KG1 (cell line): ENCODE data around the gene THBS4.

Experiments used
- DNase-seq: peaks from one replicate; lab custom pipeline; 2025; lab: John Stamatoyannopoulos, UW

THBS4 gene

DNA sequence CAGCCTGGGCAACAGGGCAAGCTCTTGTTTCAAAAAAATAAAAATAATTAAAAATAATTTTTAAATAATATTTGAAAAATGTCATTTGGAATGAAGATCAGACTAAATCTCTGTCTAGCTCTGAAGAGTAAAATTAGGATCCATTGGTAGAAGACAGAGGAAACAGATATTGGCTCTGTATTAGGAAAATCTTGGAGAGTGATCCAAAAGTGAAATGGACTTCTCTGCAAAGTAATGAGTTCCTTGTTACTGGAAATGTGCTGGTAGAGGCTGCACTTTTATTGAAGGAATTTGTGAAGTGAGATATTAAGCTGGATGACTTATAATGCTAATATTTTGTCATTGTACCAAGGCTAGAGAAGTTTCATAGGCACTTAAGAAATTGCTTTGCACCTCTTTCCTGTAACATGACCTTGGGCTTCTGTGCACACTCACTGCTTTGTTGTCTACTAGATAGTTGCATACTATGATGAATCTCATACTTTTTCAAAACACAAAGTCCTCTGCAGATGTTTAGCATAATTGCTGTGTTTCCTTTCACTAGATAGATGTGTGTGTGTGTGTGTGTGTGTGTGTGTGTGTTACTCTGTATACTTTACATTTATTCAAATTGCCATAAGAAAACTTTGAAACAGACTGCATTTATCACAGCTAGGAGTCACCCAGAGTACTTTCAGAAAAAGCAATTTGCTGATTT lies 13.1 kb downstream of the THBS4 start:
- no peak for DNase-seq

GRCh38 chr5:80052464-80052863 lies 17.3 kb downstream of the THBS4 start:
- no peak for DNase-seq

- DNase-seq: no peak
These were observed 19.5 kb downstream of the THBS4 start for GRCh38 chr5:80054682-80055081.

DNA sequence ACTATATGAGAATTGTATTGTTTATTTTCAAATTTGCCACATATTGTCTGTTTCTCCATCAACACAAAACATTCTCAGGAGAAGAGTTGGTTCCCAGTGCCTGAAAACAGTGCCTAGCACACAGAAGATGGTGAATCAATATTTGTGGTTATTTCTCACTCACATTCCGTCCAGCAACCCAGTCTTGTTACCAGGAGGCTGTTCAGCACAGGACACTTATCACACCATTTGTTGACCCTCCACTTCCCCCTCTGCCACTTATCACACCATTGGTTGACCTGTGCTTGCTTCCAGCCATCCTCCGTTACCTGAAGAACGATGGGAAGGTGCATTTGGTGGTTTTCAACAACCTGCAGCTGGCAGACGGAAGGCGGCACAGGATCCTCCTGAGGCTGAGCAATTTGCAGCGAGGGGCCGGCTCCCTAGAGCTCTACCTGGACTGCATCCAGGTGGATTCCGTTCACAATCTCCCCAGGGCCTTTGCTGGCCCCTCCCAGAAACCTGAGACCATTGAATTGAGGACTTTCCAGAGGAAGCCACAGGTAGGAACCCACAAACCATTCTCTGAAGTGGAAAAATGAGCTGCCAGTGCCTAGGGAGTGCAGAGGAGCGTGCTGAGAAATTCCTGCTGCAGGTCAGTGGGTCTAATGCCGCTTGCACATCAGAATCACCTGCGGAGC lies 20.5 kb downstream of the THBS4 start:
- DNase-seq: no peak

DNA sequence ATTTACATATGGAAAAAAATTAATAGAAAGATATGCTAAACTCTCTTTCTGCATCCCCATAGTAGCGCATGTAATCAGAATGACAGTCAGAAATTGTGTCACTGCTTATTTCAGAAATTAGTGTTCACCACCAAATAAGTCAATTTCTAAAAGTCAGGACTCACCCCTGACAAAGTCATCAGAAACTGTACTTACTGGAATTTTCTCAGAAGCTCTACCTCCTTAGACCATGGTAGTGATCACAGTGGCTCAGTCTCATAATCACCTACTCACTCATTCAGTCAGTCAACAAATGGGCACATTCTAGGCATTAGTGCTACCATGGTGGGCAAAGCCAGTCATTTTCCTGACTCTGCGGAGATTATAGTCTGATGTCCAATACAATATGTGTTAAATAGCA lies 22.0 kb downstream of the THBS4 start:
- DNase-seq: no peak

DNA sequence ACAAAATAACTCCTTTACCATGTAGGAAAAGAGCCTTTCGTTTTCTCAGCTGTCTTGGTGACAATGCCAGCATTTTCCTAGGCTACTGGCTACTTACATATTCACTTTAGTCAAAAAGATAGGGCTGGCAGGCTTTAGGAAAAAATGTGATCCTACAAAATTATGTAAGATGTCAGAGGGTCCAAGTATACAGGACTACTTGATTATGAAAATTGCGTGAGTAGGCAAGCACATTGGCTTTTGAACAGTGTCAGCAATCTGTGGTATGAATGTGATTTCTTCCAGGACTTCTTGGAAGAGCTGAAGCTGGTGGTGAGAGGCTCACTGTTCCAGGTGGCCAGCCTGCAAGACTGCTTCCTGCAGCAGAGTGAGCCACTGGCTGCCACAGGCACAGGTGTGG lies 22.8 kb downstream of the THBS4 start:
- no peak for DNase-seq

DNA sequence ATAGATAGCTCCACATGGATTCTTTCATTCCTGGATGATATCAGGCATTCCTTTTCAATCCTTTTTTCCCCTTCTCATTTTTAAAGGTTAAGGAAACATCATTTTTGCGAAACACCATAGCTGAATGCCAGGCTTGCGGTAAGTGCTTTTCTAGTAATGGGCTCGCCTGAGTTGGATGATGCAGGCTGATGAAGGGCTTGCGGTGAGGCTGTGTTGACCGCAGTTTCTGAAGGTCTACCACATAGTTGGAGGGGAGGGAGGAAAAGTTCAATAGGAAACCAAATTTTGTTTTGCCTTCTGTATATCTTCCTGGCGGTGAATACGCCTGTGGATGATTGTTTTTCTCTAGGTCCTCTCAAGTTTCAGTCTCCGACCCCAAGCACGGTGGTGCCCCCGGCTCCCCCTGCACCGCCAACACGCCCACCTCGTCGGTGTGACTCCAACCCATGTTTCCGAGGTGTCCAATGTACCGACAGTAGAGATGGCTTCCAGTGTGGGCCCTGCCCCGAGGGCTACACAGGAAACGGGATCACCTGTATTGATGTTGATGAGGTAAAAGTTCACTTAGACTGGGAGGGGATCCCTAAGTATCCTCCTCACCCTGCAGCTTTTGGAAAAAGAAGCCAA lies 24.3 kb downstream of the THBS4 start:
- DNase-seq: no peak

- no peak for DNase-seq
These were observed 25.8 kb downstream of the THBS4 start for GRCh38 chr5:80060966-80061365.

GRCh38 chr5:80061547-80061946 lies 26.4 kb downstream of the THBS4 start:
- DNase-seq: no peak

DNA sequence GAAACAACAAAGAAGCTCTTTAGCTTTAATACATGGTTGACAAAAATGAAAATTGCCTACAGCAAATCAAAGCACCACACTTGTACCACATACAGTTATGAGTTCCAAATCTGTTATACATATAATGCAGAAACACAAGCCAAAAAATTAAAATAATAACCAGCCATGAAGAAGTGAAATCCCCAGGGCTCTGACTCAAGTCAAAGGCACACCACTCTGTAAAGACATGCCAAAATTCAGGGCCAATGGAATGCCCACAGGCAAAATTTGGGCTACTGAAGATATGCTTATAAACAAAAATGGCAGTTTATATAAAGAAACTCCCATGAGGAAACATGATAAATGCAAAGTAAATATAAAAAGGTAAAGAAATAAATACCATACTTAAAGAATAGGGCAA lies 29.0 kb downstream of the THBS4 start:
- DNase-seq: no peak

DNA sequence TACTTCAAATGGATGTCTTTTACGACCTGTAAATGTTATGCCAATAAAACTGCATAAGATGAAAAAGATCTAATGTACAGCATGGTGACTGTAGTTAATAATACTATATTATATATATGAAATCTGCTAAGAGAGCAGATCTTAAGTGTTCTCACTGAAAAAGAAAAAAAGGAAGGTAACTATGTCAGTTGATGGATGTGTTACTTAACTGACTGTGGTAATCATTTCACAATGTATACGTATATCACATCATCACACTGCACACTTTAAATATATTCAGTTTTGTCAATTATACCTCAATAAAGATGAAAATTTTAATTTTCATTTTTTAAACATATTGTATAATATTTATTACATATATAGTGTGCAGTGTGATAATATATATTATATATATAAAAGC lies 31.9 kb downstream of the THBS4 start:
- no peak for DNase-seq

DNA sequence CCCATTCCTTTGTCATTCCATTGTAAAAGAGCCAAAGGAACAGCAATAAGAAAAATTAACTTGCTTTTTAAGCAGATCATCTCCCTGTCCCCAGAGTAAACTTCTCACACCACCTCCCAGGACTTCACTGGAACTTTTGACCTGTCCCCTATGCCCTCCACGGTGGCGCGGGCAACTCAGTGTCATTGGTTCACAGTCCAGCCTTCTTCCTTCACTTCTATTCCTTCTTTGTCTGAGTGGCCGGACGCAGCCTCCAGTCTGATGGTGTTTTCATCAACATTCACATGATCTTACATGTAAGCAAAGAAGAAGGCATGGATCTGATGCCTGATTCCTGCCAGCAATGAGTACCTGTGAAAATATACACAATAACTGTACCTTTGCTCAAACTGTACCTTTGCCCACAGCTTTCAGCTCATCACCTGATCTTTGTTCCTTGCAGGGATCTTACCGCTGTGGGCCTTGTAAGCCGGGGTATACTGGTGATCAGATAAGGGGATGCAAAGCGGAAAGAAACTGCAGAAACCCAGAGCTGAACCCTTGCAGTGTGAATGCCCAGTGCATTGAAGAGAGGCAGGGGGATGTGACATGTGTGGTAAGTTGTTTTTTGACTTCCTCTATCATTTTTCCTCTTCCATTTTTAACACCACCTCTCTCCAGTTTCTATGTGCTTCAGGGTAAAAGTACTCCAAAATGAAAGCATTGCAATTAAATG lies 32.5 kb downstream of the THBS4 start:
- DNase-seq: no peak

DNA sequence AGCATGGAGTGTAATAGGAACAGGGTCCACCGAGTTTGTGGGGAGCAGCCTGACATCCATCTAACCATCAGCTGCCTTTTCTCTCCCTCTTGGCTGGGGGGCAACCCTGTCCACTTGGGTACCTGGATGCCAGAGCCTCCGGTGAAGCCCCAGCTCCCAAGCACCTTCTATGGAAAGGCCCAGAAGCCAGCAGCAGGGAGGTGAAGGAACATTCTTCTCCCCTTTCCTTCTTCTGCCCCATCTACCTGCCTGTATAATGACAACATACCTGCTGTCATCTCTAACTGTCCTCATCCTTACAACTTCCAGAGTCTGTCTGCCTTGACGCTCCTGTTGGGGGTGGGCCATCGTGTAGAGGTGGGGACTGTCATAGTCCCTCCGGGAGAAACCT lies 33.1 kb downstream of the THBS4 start:
- no peak for DNase-seq

- DNase-seq: no peak
These were observed 33.6 kb downstream of the THBS4 start for GRCh38 chr5:80068775-80069174.

DNA sequence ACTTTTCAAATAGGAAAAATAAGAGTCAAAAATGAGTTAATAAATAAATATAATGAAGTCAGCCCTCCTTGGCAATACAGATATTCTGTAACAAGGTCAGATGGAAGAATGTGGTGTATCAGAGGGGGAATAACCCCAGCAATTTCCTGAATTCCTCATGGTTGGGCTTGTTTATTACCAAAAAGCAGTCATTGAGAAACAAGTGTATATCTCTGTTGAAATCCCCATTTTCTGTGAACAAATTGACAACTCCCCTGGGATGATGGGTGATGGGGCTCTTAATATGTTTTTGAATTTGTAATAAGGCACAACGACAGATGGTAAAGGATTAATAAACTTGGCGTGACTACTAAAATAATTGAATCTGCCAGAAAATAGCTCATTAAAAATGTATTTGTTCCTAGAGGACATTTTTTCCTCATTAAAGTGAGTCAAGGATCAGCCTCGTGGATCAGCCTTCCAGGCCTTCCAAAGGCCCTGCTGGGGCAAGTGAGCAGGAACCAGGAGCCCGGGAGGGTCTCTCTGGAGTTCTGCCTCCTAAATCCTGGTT lies 34.2 kb downstream of the THBS4 start:
- no peak for DNase-seq

GRCh38 chr5:80069918-80070318 lies 34.8 kb downstream of the THBS4 start:
- no peak for DNase-seq

DNA sequence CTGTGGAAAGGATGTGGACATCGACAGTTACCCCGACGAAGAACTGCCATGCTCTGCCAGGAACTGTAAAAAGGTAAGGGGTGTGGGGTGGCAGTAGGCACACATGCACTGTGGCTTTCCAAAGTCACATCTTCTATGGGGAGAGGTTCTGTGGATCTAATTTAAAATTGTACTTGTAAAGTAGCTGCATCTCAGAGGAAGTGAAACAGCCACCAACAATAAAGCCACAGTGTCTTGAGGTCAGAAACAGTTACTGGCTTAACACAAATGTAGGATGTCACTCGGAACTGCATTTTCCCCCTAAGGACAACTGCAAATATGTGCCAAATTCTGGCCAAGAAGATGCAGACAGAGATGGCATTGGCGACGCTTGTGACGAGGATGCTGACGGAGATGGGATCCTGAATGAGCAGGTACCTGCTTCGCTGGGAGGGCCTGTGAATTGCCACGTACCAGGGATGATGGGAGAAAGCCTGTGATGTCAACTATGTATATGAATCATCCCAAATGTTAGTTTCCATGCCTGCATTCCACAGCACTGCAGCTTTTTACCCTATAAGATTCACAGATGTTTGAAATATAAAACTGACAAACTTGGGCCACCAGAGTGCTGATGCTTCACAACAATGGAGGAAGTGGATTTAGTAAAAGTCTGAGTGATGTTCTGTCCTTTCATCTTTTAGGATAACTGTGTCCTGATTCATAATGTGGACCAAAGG lies 35.3 kb downstream of the THBS4 start:
- DNase-seq: no peak

- DNase-seq: no peak
These were observed 36.4 kb downstream of the THBS4 start for GRCh38 chr5:80071510-80072021.

GRCh38 chr5:80072103-80073073 lies 37.2 kb downstream of the THBS4 start:
- DNase-seq: no peak
